HUES48 (cell line): ENCODE measurements around the gene GALM.
"Not testable (repeated sequence)": the region's sequence is repeated elsewhere in the genome, so short reads cannot be mapped to it uniquely, and the experiment has no call there.

ENCODE experiments used
- H3K27ac ChIP-seq: one replicate; pipeline ENCODE4 v1.7.0; 2013; ENCODE audit warnings: low read depth, low read length, inconsistent platforms
- H3K27me3 ChIP-seq: 2 replicates; pipeline ENCODE4 v1.6.1; 2013; ENCODE audit warnings: mild to moderate bottlenecking, low read length; ENCODE audit not compliant: control insufficient read depth, insufficient read depth
- H3K36me3 ChIP-seq: 2 replicates; pipeline ENCODE4 v1.6.1; 2013; ENCODE audit warnings: low read length; ENCODE audit not compliant: control insufficient read depth, insufficient read depth
- H3K4me1 ChIP-seq: 2 replicates; pipeline ENCODE4 v1.6.1; 2013; ENCODE audit warnings: mild to moderate bottlenecking, low read length; ENCODE audit not compliant: control insufficient read depth, insufficient read depth
- H3K4me3 ChIP-seq: 2 replicates; pipeline ENCODE4 v1.5.1; 2013; ENCODE audit warnings: mild to moderate bottlenecking, low read depth, low read length
- H3K9ac ChIP-seq: 2 replicates; pipeline ENCODE4 v1.6.1; 2013; ENCODE audit warnings: mild to moderate bottlenecking, low read depth, low read length, moderate library complexity
- H3K9me3 ChIP-seq: 2 replicates; pipeline ENCODE4 v1.6.1; 2013; ENCODE audit warnings: low read length; ENCODE audit not compliant: control insufficient read depth, insufficient read depth

GALM gene

GRCh38 chr2:38701542-38701941 is 35.6 kb downstream of the GALM start:
- Histone ChIP-seq H3K36me3 (no peaks in the 10 kb centered on the region), H3K9ac (no peak overlapping the region), H3K4me3 (no peak overlapping the region), H3K27me3 (no peaks in the 10 kb centered on the region), H3K4me1 (no peaks in the 10 kb centered on the region), H3K27ac (no peak overlapping the region), H3K9me3 (no peaks in the 10 kb centered on the region)

- no peaks in the 10 kb centered on the region for H3K4me1 ChIP-seq
- H3K27ac ChIP-seq = no peak overlapping the region
- H3K9ac ChIP-seq = no peak overlapping the region
- H3K27me3 ChIP-seq = no peaks in the 10 kb centered on the region
- H3K36me3 ChIP-seq = no peaks in the 10 kb centered on the region
- no peaks in the 10 kb centered on the region for H3K9me3 ChIP-seq
- H3K4me3 ChIP-seq = no peak overlapping the region
Measured at GRCh38 chr2:38702413-38702812, 36.5 kb downstream of the GALM start.

DNA sequence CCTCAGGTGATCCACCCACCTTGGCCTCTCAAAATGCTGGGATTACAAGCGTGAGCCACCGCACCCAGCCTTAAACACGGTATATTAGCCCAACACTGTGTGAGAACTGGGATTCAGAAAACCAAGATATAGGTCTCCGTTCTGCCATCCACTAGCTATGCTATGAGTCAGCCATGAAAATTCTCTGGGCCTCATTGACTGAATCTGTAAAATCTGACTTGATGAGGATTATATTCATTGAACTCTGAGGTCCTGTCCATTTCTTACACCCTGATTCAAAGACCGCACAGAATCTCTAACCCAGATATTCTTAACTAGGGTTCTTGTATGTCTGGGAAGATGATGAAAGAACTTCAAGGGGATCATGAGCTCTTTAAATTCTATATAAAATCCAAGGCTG is 37.4 kb downstream of the GALM start:
- H3K4me1 ChIP-seq, H3K27ac ChIP-seq, H3K36me3 ChIP-seq, H3K4me3 ChIP-seq, H3K9me3 ChIP-seq, H3K9ac ChIP-seq, H3K27me3 ChIP-seq: not testable (repeated sequence)

DNA sequence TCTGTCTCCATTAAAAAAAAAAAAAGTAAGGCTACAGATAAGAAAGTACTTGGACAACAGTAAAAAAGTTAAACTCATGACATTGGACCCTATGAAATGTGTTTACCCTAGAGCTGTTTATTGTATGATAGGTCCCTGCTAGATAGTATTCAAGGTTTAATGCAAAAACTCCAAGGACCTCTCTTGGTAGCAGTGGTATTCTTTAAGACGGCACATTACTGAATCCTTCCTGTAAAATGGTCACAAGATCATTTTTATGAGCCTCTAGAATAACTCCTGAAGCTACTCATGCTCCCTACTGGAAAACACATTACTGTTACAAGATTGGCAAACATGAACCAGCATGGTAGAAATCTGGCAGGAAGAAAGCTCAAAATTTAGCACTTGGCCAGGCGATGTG is 38.8 kb downstream of the GALM start:
- Histone ChIP-seq H3K4me1 (no peaks in the 10 kb centered on the region; the same call in 1 of the 2 replicates), H3K4me3 (no peak overlapping the region), H3K27ac (no peak overlapping the region), H3K27me3 (no peaks in the 10 kb centered on the region), H3K9ac (no peak overlapping the region), H3K36me3 (no peaks in the 10 kb centered on the region), H3K9me3 (no peaks in the 10 kb centered on the region)

GRCh38 chr2:38706846-38707345 is 41.0 kb downstream of the GALM start:
- 0 out of 2 replicates have a peak, but pooled peaks cover 4% of the 10 kb centered on the region for H3K36me3 ChIP-seq
- no peak overlapping the region for H3K4me3 ChIP-seq
- no peaks in the 10 kb centered on the region for H3K27me3 ChIP-seq
- H3K9me3 ChIP-seq = no peaks in the 10 kb centered on the region
- no peak overlapping the region for H3K9ac ChIP-seq
- H3K27ac ChIP-seq = no peak overlapping the region
- H3K4me1 ChIP-seq = no peaks in the 10 kb centered on the region; the same call in 1 of the 2 replicates

DNA sequence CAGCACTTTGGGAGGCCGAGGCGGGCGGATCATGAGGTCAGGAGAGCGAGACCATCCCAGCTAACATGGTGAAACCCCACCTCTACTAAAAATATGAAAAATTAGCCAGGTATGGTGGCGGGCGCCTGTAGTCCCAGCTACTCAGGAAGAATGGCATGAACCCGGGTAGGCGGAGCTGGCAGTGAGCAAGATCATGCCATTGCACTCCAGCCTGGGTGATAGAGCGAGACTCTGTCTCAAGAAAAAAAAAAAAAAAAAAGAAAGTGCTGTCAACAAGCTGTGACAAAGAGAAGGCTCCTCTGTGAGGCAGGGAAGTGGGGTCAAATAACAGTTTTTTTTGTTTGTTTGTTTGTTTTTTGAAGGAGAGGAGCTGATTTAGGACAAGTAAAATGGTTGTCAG is 42.6 kb downstream of the GALM start:
- not testable (repeated sequence) for H3K36me3 ChIP-seq, H3K4me3 ChIP-seq, H3K9me3 ChIP-seq, H3K27ac ChIP-seq, H3K9ac ChIP-seq, H3K4me1 ChIP-seq, H3K27me3 ChIP-seq

DNA sequence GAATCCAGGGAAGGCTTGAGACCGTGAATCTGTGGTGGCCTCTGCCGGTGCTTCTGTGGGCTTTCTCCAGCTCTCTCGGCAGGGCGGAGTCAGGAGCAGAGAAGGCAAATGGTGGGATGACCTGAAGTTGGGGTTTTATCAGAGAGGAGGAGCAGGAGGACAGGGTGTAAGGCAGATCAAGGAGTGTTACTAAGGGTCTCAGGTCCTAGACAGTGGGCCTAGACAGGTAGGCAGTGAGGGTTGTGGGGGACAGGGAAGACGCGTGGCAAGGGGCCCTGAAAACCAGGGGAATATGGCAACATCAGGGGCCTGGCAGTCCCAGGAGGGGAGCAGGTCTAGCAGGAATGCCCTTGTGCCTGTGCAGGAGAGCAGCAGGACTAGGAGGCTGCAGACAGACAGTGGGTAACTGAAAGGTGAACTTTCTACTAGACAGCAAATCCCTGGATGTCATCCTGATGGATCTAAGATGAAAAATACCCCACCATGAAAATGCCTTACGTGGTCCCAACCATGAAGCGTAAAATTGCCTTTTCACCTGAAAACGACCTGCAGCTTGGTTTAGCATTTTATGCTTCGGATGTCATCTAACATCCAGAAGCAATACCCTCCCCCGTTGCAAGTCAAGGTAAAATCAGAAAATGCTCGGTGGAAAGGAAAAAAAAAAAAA is 43.1 kb downstream of the GALM start:
- Histone ChIP-seq H3K4me3 (no peak overlapping the region), H3K27ac (no peak overlapping the region)

GRCh38 chr2:38709567-38710194 is 43.8 kb downstream of the GALM start:
- H3K4me3 ChIP-seq = no peak overlapping the region
- H3K9me3 ChIP-seq = no peaks in the 10 kb centered on the region
- no peaks in the 10 kb centered on the region for H3K27me3 ChIP-seq
- H3K4me1 ChIP-seq = no peaks in the 10 kb centered on the region; the same call in 1 of the 2 replicates
- H3K27ac ChIP-seq = no peak overlapping the region
- 0 out of 2 replicates have a peak, but pooled peaks cover 4% of the 10 kb centered on the region for H3K36me3 ChIP-seq
- no peak overlapping the region for H3K9ac ChIP-seq

More for the DNA sequence above, 43.1 kb downstream of the GALM start:
- 0 out of 2 replicates have a peak, but pooled peaks cover 4% of the 10 kb centered on the region for H3K36me3 ChIP-seq
- H3K9ac ChIP-seq = no peak overlapping the region
- no peaks in the 10 kb centered on the region for H3K9me3 ChIP-seq
- H3K4me1 ChIP-seq = no peaks in the 10 kb centered on the region; the same call in 1 of the 2 replicates
- no peaks in the 10 kb centered on the region for H3K27me3 ChIP-seq

GRCh38 chr2:38711558-38711957 is 45.6 kb downstream of the GALM start:
- H3K4me1 ChIP-seq = no peaks in the 10 kb centered on the region; the same call in 1 of the 2 replicates
- H3K36me3 ChIP-seq = 0 out of 2 replicates have a peak, but pooled peaks cover 4% of the 10 kb centered on the region
- no peak overlapping the region for H3K27ac ChIP-seq
- H3K9me3 ChIP-seq = no peaks in the 10 kb centered on the region
- no peaks in the 10 kb centered on the region for H3K27me3 ChIP-seq
- H3K9ac ChIP-seq = no peak overlapping the region
- H3K4me3 ChIP-seq = no peak overlapping the region

DNA sequence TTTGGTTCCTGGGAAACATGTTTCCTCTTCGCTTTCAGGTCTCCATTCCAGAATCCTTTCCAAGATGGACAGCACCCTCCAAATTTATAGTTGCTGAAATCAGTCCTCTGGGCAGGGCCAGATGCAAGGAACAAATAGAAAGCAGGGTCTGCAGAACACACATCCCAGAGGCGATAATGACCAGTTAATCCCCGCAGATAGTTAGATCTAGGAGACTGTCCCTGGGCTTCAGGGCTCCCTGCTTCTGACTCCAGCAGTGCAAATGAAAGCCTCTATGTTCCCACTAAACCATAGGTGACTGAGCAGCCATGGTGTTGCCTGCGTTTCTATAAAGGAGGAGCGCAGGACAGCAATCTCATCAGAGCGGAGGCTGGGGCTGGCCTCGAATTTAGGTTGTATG is 46.5 kb downstream of the GALM start:
- Histone ChIP-seq H3K27ac (no peak overlapping the region), H3K4me1 (no peaks in the 10 kb centered on the region; the same call in 1 of the 2 replicates), H3K9me3 (no peaks in the 10 kb centered on the region), H3K9ac (no peak overlapping the region), H3K36me3 (0 out of 2 replicates have a peak, but pooled peaks cover 4% of the 10 kb centered on the region), H3K4me3 (no peak overlapping the region), H3K27me3 (no peaks in the 10 kb centered on the region)

GRCh38 chr2:38712871-38713270 is 47.0 kb downstream of the GALM start:
- no peak overlapping the region for H3K9ac ChIP-seq
- no peaks in the 10 kb centered on the region for H3K9me3 ChIP-seq
- 0 out of 2 replicates have a peak, but pooled peaks cover 4% of the 10 kb centered on the region for H3K36me3 ChIP-seq
- H3K4me3 ChIP-seq = no peak overlapping the region
- no peaks in the 10 kb centered on the region for H3K27me3 ChIP-seq
- H3K27ac ChIP-seq = no peak overlapping the region
- H3K4me1 ChIP-seq = no peaks in the 10 kb centered on the region; the same call in 1 of the 2 replicates
